ENCODE data around the gene TNS3.

The TNS3 gene

DNA sequence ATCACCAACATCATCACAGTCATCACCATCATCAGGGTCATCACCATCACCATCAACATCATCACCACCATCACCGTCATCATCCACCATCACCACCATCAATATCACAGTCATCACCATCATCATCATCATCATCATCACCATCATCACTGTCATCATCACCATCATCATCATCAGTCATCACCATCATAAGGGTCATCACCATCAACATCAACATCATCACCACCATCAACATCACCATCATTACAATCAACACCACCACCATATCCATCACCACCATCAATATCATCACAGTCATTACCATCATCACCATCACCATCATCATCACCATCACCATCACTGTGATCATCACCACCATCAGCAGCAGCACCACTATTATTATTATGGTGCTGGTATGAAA is 218.9 kb downstream of the TNS3 start:
- Mint-ChIP-seq H3K9me3 (no peaks in the 10 kb centered on the region), H3K27ac (no peak overlapping the region), H3K4me3 (no peak overlapping the region), H3K4me1 (peaks cover 8% of the 10 kb centered on the region), H3K27me3 (ENCODE audit: low read depth, poor library complexity) (peaks cover 4% of the 10 kb centered on the region), H3K36me3 (ENCODE audit: low read depth) (peaks cover 9% of the 10 kb centered on the region)
- no peak for DNase-seq
- TF ChIP-seq, protein P1, sequence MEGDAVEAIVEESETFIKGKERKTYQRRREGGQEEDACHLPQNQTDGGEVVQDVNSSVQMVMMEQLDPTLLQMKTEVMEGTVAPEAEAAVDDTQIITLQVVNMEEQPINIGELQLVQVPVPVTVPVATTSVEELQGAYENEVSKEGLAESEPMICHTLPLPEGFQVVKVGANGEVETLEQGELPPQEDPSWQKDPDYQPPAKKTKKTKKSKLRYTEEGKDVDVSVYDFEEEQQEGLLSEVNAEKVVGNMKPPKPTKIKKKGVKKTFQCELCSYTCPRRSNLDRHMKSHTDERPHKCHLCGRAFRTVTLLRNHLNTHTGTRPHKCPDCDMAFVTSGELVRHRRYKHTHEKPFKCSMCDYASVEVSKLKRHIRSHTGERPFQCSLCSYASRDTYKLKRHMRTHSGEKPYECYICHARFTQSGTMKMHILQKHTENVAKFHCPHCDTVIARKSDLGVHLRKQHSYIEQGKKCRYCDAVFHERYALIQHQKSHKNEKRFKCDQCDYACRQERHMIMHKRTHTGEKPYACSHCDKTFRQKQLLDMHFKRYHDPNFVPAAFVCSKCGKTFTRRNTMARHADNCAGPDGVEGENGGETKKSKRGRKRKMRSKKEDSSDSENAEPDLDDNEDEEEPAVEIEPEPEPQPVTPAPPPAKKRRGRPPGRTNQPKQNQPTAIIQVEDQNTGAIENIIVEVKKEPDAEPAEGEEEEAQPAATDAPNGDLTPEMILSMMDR (IDR thresholded peaks at IDR 0.05): no peak

DNA sequence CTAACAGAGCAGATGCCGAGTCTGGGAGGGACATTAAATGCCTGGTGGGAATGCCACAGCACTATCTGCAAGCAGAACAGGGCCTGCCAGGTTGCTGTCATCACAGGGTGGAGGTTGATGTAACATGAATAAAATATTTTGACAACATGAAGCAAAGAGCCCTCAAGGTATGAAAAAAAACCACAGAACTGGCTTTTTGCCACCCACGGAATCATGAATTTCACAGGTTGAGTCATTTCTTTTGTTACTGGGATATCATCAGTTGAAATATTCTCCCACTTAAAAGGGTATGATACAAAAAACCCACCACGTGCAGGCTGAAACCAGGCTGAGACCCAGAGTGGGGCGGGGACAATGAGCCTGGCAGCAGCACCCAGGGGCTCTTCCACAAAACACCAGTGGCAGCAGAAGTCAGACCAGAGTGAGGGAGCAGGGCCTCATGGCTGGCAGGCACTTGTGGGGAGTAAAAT is 220.1 kb downstream of the TNS3 start:
- Mint-ChIP-seq H3K4me3 (no peak overlapping the region), H3K4me1 (peaks cover 11% of the 10 kb centered on the region), H3K9me3 (no peaks in the 10 kb centered on the region), H3K27me3 (ENCODE audit: low read depth, poor library complexity) (no peaks in the 10 kb centered on the region), H3K27ac (no peak overlapping the region), H3K36me3 (ENCODE audit: low read depth) (no peaks in the 10 kb centered on the region)
- DNase-seq: no peak
- TF ChIP-seq, protein P1 (IDR thresholded peaks at IDR 0.05): no peak

DNA sequence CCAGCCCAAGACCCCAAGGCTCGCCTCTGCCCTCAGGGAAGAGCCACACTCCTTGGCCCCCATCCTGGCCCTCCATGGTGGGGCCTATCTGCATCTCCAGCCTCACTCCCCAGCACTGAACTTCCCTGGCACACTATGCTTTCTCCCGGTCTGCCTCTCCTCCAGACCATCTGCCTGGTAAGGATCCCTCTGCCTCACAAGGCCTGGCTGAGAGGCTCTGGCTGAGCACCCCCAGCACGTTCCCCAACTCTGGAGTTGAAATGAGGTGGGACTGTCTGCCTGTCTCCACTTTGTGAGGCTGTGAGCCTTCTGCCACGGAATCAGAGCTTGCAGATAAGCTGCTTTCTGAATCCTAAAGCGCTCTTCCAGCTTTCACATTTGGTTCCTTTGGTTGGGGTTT is 220.7 kb downstream of the TNS3 start:
- Mint-ChIP-seq H3K27me3 (ENCODE audit: low read depth, poor library complexity) (no peaks in the 10 kb centered on the region), H3K9me3 (no peaks in the 10 kb centered on the region), H3K27ac (no peak overlapping the region), H3K36me3 (ENCODE audit: low read depth) (no peaks in the 10 kb centered on the region), H3K4me1 (peaks cover 11% of the 10 kb centered on the region), H3K4me3 (no peak overlapping the region)
- TF ChIP-seq, protein P1 (IDR thresholded peaks at IDR 0.05): no peak
- no peak for DNase-seq

DNA sequence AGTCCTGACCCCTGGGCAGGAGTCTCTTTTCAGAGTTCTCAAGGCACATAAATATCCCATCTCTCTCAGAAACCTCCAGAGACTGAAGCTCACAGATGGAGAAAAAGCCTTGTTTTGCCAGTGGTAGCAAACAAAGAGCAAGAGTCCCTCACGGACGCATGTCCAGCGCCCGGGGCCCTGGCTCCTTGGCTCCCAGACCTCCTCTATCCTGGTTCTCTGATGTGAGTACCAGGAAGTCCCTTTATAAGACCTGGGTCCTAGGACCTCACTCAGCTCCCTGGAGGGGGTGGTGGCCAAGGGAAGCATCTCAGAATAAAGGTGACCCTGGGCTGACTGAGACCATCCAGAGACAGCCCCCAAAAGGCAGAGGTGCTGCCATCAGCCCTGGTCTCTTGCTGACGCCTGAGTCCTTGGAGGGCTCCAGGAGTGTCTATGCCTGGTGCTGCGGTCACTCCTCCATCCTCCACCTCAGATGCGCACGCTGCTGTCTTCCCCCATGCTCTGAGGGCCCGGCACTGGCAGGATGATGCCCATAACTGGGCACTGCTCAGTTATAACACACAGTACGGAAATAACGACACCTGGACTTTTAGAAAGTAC is 221.5 kb downstream of the TNS3 start:
- no peak overlapping the region for H3K27ac Mint-ChIP-seq
- H3K9me3 Mint-ChIP-seq: no peaks in the 10 kb centered on the region
- H3K4me1 Mint-ChIP-seq: peaks cover 16% of the 10 kb centered on the region
- DNase-seq: no peak
- no peaks in the 10 kb centered on the region for H3K36me3 Mint-ChIP-seq (ENCODE audit: low read depth)
- H3K4me3 Mint-ChIP-seq: no peak overlapping the region
- no peaks in the 10 kb centered on the region for H3K27me3 Mint-ChIP-seq (ENCODE audit: low read depth, poor library complexity)
- TF ChIP-seq, protein P1 (IDR thresholded peaks at IDR 0.05): no peak

DNA sequence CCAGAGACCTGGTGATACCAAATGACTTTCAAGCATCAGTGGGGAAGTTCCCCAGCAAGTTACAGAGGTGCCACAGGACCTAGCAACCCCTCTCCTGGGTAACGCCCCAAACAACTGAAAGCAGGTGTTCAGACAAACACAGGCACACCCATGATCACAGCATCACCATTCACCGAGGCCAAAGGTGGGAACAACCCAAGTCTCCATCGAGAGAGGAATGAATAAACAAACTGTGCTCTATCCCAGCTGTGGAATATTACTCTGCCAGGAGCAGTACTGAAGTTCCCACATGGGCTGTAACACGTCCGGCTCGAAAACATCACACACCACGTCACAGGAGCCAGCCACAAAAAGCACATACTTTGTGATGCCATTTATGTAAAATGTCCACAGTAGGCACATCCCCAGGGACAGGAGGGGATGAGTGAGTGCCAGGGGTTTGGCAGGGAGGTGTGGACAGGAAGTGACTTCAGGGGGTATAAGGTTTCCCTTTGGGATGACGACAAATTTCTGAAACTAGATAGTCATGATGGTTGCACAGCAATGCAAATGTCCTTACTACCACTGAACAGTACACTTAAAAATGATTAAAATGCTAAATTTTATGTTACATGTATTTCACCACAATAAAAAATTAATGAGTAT is 222.8 kb downstream of the TNS3 start:
- peaks cover 28% of the 10 kb centered on the region for H3K4me1 Mint-ChIP-seq
- H3K36me3 Mint-ChIP-seq (ENCODE audit: low read depth): no peaks in the 10 kb centered on the region
- H3K9me3 Mint-ChIP-seq: no peaks in the 10 kb centered on the region
- H3K27me3 Mint-ChIP-seq (ENCODE audit: low read depth, poor library complexity): no peaks in the 10 kb centered on the region
- TF ChIP-seq, protein P1 (IDR thresholded peaks at IDR 0.05): no peak
- DNase-seq: no peak
- no peak overlapping the region for H3K27ac Mint-ChIP-seq
- no peak overlapping the region for H3K4me3 Mint-ChIP-seq

DNA sequence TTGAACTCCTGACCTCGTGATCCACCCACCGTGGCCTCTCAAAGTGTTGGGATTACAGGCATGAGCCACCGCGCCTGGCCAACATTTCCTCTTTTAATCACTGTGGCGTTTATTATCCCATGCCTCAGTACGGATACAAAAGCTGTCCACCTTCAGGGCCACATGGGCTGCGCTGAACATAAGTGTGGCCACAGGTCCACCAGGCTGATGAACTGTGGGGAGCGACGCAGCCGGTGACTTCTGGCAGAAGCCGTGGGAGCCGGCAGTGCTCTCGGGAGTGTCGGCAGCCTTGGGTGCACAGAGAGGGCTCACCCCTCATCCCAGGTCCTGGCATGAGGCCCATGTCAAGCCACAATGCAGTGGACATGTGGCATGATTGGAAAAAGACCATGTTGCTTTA is 223.6 kb downstream of the TNS3 start:
- Mint-ChIP-seq H3K27me3 (ENCODE audit: low read depth, poor library complexity) (no peaks in the 10 kb centered on the region), H3K4me1 (peaks cover 35% of the 10 kb centered on the region), H3K36me3 (ENCODE audit: low read depth) (no peaks in the 10 kb centered on the region), H3K9me3 (no peaks in the 10 kb centered on the region), H3K4me3 (no peak overlapping the region), H3K27ac (no peak overlapping the region)
- no peak for DNase-seq
- TF ChIP-seq, protein P1 (IDR thresholded peaks at IDR 0.05): no peak

Measured in nephron progenitor cell (in vitro differentiated cells).